ENCODE data around the gene SEM1.

Gene SEM1

DNA sequence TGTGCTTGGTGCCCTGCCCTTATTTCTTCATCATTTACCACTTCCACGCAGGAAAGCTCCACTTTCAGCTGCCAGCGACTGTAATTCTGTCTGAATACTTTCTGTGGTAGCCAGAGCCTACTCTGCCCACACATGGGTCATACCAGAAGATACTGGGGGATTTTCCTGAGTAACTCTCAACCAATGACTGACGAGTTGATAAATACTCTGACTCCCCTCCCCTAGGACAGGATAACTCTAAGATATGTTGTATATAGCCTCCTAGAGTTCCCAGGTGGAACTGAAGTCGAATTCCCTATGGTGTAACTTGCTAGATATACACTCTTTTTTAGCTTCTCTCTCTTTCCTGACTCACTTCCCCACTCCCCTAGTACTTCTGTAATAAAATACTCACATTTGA lies 29.8 kb downstream of the SEM1 start:
- Histone ChIP-seq H3K4me2 (ENCODE audit: low read length) (no peak overlapping the region), H3K4ac (ENCODE audit: low read depth, low read length) (no peak overlapping the region), H2AFZ (ENCODE audit: insufficient read depth, low read length, poor library complexity) (no peak overlapping the region), H4K8ac (ENCODE audit: low read depth, low read length) (no peak overlapping the region), H3K14ac (ENCODE audit: low read length) (no peak overlapping the region), H3K79me2 (ENCODE audit: control insufficient read depth, insufficient read depth, low read length, poor library complexity) (no peaks in the 10 kb centered on the region), H3K4me3 (ENCODE audit: low read depth, low read length) (no peak overlapping the region), H3K36me3 (ENCODE audit: control insufficient read depth in 1 of 2, insufficient read depth in 2 of 2, low read length in 2 of 2) (no peaks in the 10 kb centered on the region), H3K18ac (ENCODE audit: low read length) (no peak overlapping the region), H4K91ac (ENCODE audit: low read depth, low read length) (no peak overlapping the region), H3K9ac (ENCODE audit: low read length) (no peak overlapping the region), H2BK5ac (ENCODE audit: low read depth, low read length, poor library complexity) (no peak overlapping the region), H3K4me1 (ENCODE audit: control insufficient read depth in 1 of 2, insufficient read depth in 2 of 2, low read length in 2 of 2) (no peaks in the 10 kb centered on the region), H2BK12ac (ENCODE audit: low read length) (no peak overlapping the region), H3K9me3 (ENCODE audit: insufficient read depth, low read depth, low read length) (no peaks in the 10 kb centered on the region), H3K79me1 (ENCODE audit: low read length) (no peaks in the 10 kb centered on the region), H2AK5ac (ENCODE audit: low read length) (no peak overlapping the region), H2BK120ac (ENCODE audit: insufficient read depth, low read length, poor library complexity) (no peak overlapping the region), H3K27ac (ENCODE audit: low read depth, low read length) (no peak overlapping the region), H3K27me3 (ENCODE audit: insufficient read depth, low read length) (no peaks in the 10 kb centered on the region), H4K12ac (ENCODE audit: low read depth, low read length) (no peak overlapping the region), H3K23ac (ENCODE audit: low read length) (no peak overlapping the region)
- WGBS (ENCODE audit: extremely low coverage, insufficient coverage, insufficient read length) = no CpG with 5 or more reads among the region's 4 CpGs
- DNase-seq = no peak

DNA sequence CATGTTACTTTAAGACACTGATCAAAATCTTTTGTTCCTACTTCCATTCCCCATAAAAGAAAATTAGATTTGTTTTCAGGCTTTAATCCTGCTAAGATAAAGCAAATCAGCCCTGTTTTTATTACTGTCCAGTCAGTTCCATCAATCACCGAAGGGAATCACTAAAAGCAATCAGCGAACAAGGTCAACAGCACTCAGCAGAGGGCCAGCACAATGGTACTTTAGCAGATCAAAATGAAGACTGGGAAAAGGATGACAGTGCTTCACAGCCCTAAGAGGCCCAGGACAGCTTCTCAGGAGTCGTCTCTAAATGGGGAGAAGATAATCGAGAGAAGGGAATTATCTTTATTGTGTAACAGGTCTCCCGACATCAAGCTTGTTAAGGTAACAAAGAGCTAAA lies 32.7 kb downstream of the SEM1 start:
- Histone ChIP-seq H4K8ac (ENCODE audit: low read depth, low read length) (no peak overlapping the region), H2BK5ac (ENCODE audit: low read depth, low read length, poor library complexity) (no peak overlapping the region), H3K4me1 (ENCODE audit: control insufficient read depth in 1 of 2, insufficient read depth in 2 of 2, low read length in 2 of 2) (no peaks in the 10 kb centered on the region), H3K36me3 (ENCODE audit: control insufficient read depth in 1 of 2, insufficient read depth in 2 of 2, low read length in 2 of 2) (no peaks in the 10 kb centered on the region), H3K79me2 (ENCODE audit: control insufficient read depth, insufficient read depth, low read length, poor library complexity) (no peaks in the 10 kb centered on the region), H3K4me3 (ENCODE audit: low read depth, low read length) (no peak overlapping the region), H4K91ac (ENCODE audit: low read depth, low read length) (no peak overlapping the region), H3K79me1 (ENCODE audit: low read length) (no peaks in the 10 kb centered on the region), H2AFZ (ENCODE audit: insufficient read depth, low read length, poor library complexity) (no peak overlapping the region), H2BK12ac (ENCODE audit: low read length) (no peak overlapping the region), H2AK5ac (ENCODE audit: low read length) (no peak overlapping the region), H3K4me2 (ENCODE audit: low read length) (no peak overlapping the region), H3K4ac (ENCODE audit: low read depth, low read length) (no peak overlapping the region), H3K9me3 (ENCODE audit: insufficient read depth, low read depth, low read length) (no peaks in the 10 kb centered on the region), H3K18ac (ENCODE audit: low read length) (no peak overlapping the region), H2BK120ac (ENCODE audit: insufficient read depth, low read length, poor library complexity) (no peak overlapping the region), H3K9ac (ENCODE audit: low read length) (no peak overlapping the region), H3K14ac (ENCODE audit: low read length) (no peak overlapping the region), H3K27ac (ENCODE audit: low read depth, low read length) (no peak overlapping the region), H3K23ac (ENCODE audit: low read length) (no peak overlapping the region), H4K12ac (ENCODE audit: low read depth, low read length) (no peak overlapping the region), H3K27me3 (ENCODE audit: insufficient read depth, low read length) (no peaks in the 10 kb centered on the region)
- whole genome bisulfite sequencing (ENCODE audit: extremely low coverage, insufficient coverage, insufficient read length) = no CpG with 5 or more reads among the region's 5 CpGs
- DNase-seq = no peak

DNA sequence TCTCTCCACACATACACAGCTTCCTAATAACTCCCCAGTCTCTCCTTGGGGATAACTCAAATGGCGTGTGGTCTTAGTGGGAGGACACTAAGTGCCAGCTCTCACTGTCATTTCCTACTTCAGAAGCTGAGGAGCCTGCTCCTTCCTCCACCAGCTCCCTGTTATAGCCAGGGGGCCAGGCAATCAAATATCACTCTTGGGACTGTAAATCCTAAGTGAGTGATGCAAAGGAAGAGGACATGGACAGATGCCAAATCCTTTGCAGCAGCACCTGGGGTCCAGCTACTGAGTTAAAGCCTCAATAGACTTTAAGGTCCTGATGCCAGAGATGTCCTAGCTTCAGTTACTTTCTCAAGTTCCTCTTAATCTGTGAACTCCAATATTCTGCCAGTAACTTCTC lies 34.1 kb downstream of the SEM1 start:
- H4K8ac ChIP-seq (ENCODE audit: low read depth, low read length) = no peak overlapping the region
- H2BK5ac ChIP-seq (ENCODE audit: low read depth, low read length, poor library complexity) = no peak overlapping the region
- no peak overlapping the region for H2BK120ac ChIP-seq (ENCODE audit: insufficient read depth, low read length, poor library complexity)
- H3K4me3 ChIP-seq (ENCODE audit: low read depth, low read length) = no peak overlapping the region
- H4K91ac ChIP-seq (ENCODE audit: low read depth, low read length) = no peak overlapping the region
- no peaks in the 10 kb centered on the region for H3K4me1 ChIP-seq (ENCODE audit: control insufficient read depth in 1 of 2, insufficient read depth in 2 of 2, low read length in 2 of 2)
- H3K9me3 ChIP-seq (ENCODE audit: insufficient read depth, low read depth, low read length) = no peaks in the 10 kb centered on the region
- no peak overlapping the region for H2BK12ac ChIP-seq (ENCODE audit: low read length)
- no peak overlapping the region for H4K12ac ChIP-seq (ENCODE audit: low read depth, low read length)
- H3K79me1 ChIP-seq (ENCODE audit: low read length) = no peaks in the 10 kb centered on the region
- no peak overlapping the region for H2AK5ac ChIP-seq (ENCODE audit: low read length)
- no peak overlapping the region for H3K4me2 ChIP-seq (ENCODE audit: low read length)
- H2AFZ ChIP-seq (ENCODE audit: insufficient read depth, low read length, poor library complexity) = no peak overlapping the region
- no peak overlapping the region for H3K27ac ChIP-seq (ENCODE audit: low read depth, low read length)
- H3K23ac ChIP-seq (ENCODE audit: low read length) = no peak overlapping the region
- H3K79me2 ChIP-seq (ENCODE audit: control insufficient read depth, insufficient read depth, low read length, poor library complexity) = no peaks in the 10 kb centered on the region
- H3K27me3 ChIP-seq (ENCODE audit: insufficient read depth, low read length) = no peaks in the 10 kb centered on the region
- no peak overlapping the region for H3K18ac ChIP-seq (ENCODE audit: low read length)
- H3K14ac ChIP-seq (ENCODE audit: low read length) = no peak overlapping the region
- no CpG with 5 or more reads among the region's 1 CpG for WGBS (ENCODE audit: extremely low coverage, insufficient coverage, insufficient read length)
- no peak for DNase-seq
- no peaks in the 10 kb centered on the region for H3K36me3 ChIP-seq (ENCODE audit: control insufficient read depth in 1 of 2, insufficient read depth in 2 of 2, low read length in 2 of 2)
- H3K9ac ChIP-seq (ENCODE audit: low read length) = peak overlapping the region; percentile 50
- H3K4ac ChIP-seq (ENCODE audit: low read depth, low read length) = no peak overlapping the region

DNA sequence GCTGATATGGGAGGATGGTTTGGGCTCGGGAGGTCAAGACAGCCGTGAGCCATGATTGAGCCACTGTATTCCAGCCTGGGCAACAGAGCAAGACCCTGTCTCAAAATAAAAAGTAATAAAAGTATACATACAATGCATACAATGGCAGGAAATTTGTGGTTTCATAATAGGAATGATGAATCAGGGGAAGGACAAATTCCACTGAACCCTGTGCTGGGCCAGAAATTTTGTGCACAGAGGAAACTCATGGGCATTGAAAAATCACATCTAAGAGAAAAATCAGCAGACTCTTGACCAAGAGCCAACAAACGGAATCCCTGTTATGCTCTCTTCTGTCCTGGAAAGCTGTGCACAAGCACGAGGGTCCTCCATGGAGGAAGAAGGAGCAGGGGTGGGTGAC lies 35.1 kb downstream of the SEM1 start:
- Histone ChIP-seq H3K9me3 (ENCODE audit: insufficient read depth, low read depth, low read length) (no peaks in the 10 kb centered on the region), H3K36me3 (ENCODE audit: control insufficient read depth in 1 of 2, insufficient read depth in 2 of 2, low read length in 2 of 2) (no peaks in the 10 kb centered on the region), H2AFZ (ENCODE audit: insufficient read depth, low read length, poor library complexity) (no peak overlapping the region), H4K91ac (ENCODE audit: low read depth, low read length) (no peak overlapping the region), H3K4me3 (ENCODE audit: low read depth, low read length) (no peak overlapping the region), H3K27ac (ENCODE audit: low read depth, low read length) (no peak overlapping the region), H3K4me1 (ENCODE audit: control insufficient read depth in 1 of 2, insufficient read depth in 2 of 2, low read length in 2 of 2) (no peaks in the 10 kb centered on the region), H3K4ac (ENCODE audit: low read depth, low read length) (no peak overlapping the region), H3K9ac (ENCODE audit: low read length) (no peak overlapping the region), H2BK120ac (ENCODE audit: insufficient read depth, low read length, poor library complexity) (no peak overlapping the region), H3K14ac (ENCODE audit: low read length) (no peak overlapping the region), H2BK12ac (ENCODE audit: low read length) (no peak overlapping the region), H3K4me2 (ENCODE audit: low read length) (no peak overlapping the region), H3K79me2 (ENCODE audit: control insufficient read depth, insufficient read depth, low read length, poor library complexity) (no peaks in the 10 kb centered on the region), H2BK5ac (ENCODE audit: low read depth, low read length, poor library complexity) (no peak overlapping the region), H4K12ac (ENCODE audit: low read depth, low read length) (no peak overlapping the region), H2AK5ac (ENCODE audit: low read length) (no peak overlapping the region), H3K23ac (ENCODE audit: low read length) (no peak overlapping the region), H4K8ac (ENCODE audit: low read depth, low read length) (no peak overlapping the region), H3K79me1 (ENCODE audit: low read length) (no peaks in the 10 kb centered on the region), H3K18ac (ENCODE audit: low read length) (no peak overlapping the region), H3K27me3 (ENCODE audit: insufficient read depth, low read length) (no peaks in the 10 kb centered on the region)
- no CpG with 5 or more reads among the region's 4 CpGs for WGBS (ENCODE audit: extremely low coverage, insufficient coverage, insufficient read length)
- no peak for DNase-seq
